ENCODE measurements around the gene KRT32.
"Not testable (repeated sequence)": the region's sequence is repeated elsewhere in the genome, so short reads cannot be mapped to it uniquely, and the experiment has no call there.

KRT32 gene

DNA sequence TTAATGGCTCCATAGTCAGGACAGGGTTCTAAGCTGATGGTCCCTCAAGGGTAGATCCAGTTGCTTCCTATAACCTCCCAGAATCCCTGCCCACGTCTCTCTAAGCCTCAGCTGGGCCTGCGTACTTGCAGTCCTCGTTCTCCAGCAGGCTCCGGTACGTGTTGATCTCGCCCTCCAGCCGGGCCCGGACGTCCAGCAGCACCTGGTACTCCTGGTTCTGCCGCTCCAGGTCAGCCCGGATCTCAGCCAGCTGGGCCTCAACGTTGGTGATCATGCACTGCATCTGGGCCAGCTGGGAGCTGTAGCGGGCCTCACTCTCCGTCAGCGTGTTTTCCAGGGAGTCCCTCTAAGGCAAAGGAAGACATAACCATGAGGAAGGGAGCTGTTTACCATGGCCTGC is 4.5 kb downstream of the KRT32 start:
- DNase-seq = no peak

DNA sequence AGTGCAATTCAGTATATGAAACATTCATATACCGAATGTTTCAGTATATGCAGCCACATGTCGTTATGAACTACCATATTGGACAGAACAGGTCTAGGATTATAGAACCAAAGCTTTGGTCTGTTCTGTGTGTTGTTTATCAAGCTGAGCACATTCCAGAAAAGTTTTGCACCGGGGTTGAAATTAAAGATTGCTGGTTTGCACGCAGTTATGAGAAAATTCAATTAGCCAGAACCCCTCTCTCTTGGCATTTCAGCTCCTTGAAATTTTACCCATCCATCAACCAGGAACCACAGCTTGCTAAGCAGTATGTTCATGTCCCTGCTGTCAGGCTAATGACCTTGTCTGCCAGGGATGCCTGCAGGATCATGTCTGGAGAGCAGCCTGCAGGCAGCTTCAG is 9.5 kb downstream of the KRT32 start:
- no peak for DNase-seq

GRCh38 chr17:41456204-41456603 is 11.0 kb downstream of the KRT32 start:
- no peak for DNase-seq

GRCh38 chr17:41455236-41455635 is 11.9 kb downstream of the KRT32 start:
- DNase-seq = no peak

DNA sequence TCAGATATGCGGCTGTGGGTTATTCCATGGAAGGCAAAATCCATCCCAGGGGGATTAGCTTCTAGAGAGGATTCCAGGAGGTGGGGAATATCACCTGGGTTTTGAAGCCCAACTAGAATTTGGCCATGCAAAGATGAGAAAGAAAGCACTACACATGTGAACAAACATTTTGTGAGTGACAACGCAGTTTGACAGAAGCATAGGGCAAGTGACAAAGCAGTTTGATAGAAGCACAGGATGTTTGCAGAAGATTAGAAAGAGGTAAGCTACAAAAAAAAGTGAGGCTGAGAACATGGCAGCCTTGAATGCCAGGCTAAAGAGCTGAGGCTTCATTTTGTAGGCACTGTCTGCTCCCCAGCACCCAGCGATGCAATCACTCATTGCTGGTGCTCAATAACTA is 14.1 kb downstream of the KRT32 start:
- no peak for DNase-seq

GRCh38 chr17:41452281-41452680 is 14.9 kb downstream of the KRT32 start:
- DNase-seq = no peak

- no peak for DNase-seq
Measured at GRCh38 chr17:41451154-41451728, 15.9 kb downstream of the KRT32 start.

DNA sequence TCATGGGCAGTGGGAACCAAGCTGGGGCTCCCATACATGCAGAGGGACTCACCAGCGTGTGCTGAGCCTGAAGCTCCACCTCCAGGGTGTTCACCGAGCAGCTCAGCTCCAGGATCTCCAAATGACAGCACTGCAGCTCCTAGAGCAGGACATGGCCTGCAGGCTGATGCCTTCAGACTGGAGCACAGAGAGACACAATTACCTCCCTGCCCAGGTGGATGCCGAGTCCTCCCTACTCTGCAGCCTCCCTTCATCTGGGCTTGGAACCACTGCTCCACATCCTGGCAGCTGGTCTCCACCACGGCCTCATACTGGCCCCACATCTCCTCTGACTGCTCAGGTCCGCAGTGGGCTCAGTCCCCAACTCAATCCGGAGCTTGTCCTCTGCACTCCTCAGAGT is 18.2 kb downstream of the KRT32 start:
- DNase-seq = no peak

- DNase-seq = no peak
Measured at GRCh38 chr17:41448506-41448905, 18.7 kb downstream of the KRT32 start.

DNA sequence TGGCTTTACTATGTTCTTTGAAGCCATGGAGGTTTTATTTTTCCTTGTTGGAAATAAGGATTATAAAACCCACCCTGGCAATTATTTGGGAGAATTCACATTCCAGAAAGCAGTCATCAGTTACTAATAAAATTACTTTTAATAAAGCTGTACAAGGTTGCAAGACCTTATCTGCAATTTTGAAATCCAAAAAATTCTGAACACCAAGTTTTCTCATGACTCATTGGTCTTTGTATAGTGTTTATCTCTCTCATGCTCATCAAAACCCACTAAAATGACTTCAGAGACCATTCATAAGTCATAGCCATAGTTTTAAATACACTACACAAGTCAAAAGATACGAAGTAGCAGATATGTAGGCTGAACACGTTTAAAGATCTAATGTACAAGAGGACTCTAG is 20.4 kb downstream of the KRT32 start:
- no peak for DNase-seq

- no peak for DNase-seq
Measured at GRCh38 chr17:41444640-41445039, 22.5 kb downstream of the KRT32 start.

- no peak for DNase-seq
Measured at GRCh38 chr17:41444186-41444585, 23.0 kb downstream of the KRT32 start.

- no peak for DNase-seq
Measured at GRCh38 chr17:41442739-41443138, 24.4 kb downstream of the KRT32 start.

DNA sequence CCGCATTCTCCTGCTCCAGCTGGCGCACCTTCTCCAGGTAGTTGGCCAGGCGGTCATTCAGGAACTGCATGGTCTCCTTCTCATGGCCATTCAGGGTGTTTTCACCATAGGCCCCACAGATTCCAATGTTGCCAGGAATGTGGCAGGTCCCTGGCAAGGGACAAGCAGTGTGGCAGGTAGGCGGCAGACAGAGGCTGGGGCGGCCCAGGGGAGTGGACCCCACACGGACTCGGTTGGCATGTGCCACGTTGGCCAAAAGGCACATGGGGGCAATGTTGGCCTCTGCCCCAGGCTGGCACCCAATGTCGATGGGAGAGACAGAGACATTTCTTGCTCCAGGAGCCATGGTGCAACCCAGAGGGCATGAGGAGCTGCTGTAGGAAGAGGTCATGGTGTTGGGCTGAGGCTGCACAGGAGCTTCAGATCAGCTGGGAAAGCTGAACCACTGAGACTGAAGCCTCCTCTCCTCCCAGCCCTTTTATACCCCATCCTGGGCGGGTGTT is 26.6 kb downstream of the KRT32 start, which contains the start of gene KRT38:
TSS of gene KRT38 (minus strand) at position 453 of the 503 bp plus-strand sequence. CDS start at position 391, 62 bp downstream.
- DNase-seq = no peak

- no peak for DNase-seq
Measured at GRCh38 chr17:41439375-41439774, 27.8 kb downstream of the KRT32 start.

- no peak for DNase-seq
Measured at GRCh38 chr17:41437769-41438168, 29.4 kb downstream of the KRT32 start.

GRCh38 chr17:41437254-41437653 is 29.9 kb downstream of the KRT32 start:
- no peak for DNase-seq

DNA sequence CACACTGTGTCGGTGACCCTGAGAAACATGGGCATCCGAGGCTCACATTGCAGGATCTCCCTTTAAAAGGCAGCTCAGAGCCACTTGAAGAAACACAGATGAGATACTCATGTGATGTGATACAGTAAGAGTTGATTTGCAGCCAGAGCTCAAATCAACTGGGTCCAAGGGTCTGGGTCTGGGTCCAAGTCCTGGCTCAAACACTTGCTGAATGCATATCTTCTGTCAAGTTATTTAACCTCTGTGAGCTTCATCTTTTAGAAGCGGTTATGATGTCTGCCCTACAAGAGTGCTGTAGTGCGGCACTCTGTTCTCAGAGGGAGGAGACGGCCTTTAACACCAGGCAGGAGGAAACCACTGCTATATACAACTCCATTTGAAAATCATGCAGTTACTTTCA is 32.8 kb downstream of the KRT32 start:
- DNase-seq = no peak

DNA sequence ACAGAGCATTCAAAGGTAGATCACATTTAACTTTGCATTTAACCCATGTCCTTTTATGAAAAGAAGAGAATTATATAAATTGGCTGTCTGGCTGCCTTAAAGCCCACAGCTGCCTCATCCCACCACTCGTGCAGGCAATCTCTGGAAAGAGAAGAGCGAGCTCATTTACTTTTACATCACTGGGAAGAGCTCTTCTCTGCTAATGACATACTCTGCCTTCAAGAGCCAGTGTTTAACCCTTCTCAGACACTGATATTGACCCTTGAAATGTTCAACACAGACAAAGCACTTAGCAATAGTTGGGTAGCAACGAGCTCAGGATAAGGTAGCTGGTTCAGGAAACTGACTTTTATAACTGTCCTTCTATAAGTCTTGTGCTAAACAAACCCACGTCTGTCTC is 33.2 kb downstream of the KRT32 start:
- no peak for DNase-seq

DNA sequence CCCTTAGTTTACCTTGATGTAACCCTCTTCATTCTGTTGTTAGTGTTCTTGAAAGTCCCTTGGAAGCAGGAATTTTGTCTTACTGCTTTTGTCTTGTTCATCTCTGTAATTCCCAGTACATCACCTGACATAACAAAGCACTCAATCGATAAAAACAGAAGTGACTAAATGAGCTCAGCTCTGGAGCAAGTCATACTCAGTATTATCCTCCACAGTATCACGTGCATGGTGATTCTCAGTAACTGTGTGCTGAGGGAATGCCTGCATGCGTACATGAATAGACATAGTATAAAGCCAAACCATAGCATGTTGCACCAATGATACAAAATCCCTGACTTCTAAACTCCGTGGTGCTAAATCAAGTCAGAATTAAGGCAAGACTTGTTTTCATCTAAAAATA is 33.6 kb downstream of the KRT32 start:
- DNase-seq = no peak

- not testable (repeated sequence) for DNase-seq
Measured at GRCh38 chr17:41430376-41430775, 36.8 kb downstream of the KRT32 start.

DNA sequence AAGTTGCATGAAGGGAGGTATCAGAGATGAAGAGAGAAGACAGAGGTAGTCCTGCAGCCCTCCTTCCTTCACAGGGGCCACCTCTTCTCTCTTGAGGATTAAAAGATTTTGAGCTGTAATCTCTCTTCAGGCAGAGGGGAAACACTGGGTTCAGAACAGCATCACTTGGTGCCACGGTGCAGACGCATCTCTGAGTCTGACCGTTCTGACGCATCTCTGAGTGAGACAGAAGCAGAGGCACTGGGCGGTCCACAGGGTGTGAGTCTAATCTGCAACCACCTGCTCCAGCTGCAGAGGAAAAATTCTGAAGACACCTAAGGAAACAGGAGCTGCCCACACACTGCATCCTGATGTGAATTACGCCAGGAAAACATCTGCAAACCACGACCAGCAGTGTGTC is 37.5 kb downstream of the KRT32 start:
- DNase-seq = no peak

- DNase-seq = no peak
Measured at GRCh38 chr17:41428591-41429291, 38.4 kb downstream of the KRT32 start.

DNA sequence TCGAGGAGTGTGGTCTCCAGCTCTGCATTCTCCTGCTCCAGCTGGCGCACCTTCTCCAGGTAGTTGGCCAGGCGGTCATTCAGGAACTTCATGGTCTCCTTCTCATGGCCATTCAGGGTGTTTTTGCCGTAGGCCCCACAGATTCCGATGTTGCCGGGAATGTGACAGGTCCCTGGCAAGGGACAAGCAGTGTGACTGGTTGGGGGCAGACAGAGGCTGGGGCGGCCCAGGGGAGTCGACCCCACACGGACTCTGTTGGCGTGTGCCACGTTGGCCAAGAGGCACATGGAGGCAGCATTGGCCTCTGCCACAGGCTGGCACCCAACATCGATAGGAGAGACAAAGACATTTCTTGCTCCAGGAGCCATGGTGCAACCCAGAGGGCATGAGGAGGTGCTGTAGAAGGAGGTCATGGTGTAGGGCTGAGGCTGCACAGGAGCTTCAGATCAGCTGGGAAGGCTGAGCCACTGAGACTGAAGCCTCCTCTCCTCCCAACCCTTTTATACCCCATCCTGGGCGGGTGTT is 43.0 kb downstream of the KRT32 start, which contains the start of gene KRT37:
TSS of gene KRT37 (minus strand) at position 475 of the 525 bp plus-strand sequence. CDS start at position 413, 62 bp downstream.
- DNase-seq = no peak

Measured in DMS153 (cell line).